Mononuclear cell (primary cell): ENCODE measurements around the gene C11orf52. TPM values are rescaled to one million over a fixed set of nuclear protein-coding genes. Genes with fewer than 3 reads are reported as not detected.

Source experiments
- H3K27me3 ChIP-seq: 2 replicates; pipeline ENCODE4 v1.6.0; 2011; ENCODE audit warnings: low read length, control low read depth; ENCODE audit not compliant: insufficient read depth
- H3K4me1 ChIP-seq: 2 replicates; pipeline ENCODE4 v1.5.1; 2011; ENCODE audit warnings: mild to moderate bottlenecking, low read length, control low read depth; ENCODE audit not compliant: insufficient read depth
- H3K4me3 ChIP-seq: 2 replicates; pipeline ENCODE4 v1.5.1; 2011; ENCODE audit warnings: mild to moderate bottlenecking, low read length, moderate library complexity
- H3K9me3 ChIP-seq: 2 replicates; pipeline ENCODE4 v1.5.1; 2011; ENCODE audit warnings: low read depth, mild to moderate bottlenecking, control low read depth, low read length
- total RNA-seq: library from RNA; depleted of rRNA; stranded (reverse); fragments of >200 nt; gene quantifications from one replicate; pipeline ENCODE4 v1.2.3, GENCODE V29; 2012

C11orf52 gene
- total RNA-seq, 1 donor: not detected

- no peaks in the 10 kb centered on the region for H3K9me3 ChIP-seq
- no peaks in the 10 kb centered on the region for H3K4me1 ChIP-seq
- H3K4me3 ChIP-seq: no peak overlapping the region
- H3K27me3 ChIP-seq: no peaks in the 10 kb centered on the region
Observed at GRCh38 chr11:111967649-111968048, 48.9 kb downstream of the C11orf52 start.

- Histone ChIP-seq H3K9me3 (no peaks in the 10 kb centered on the region), H3K4me3 (no peak overlapping the region), H3K4me1 (no peaks in the 10 kb centered on the region), H3K27me3 (no peaks in the 10 kb centered on the region)
Observed at GRCh38 chr11:111969344-111969743, 50.6 kb downstream of the C11orf52 start.

- Histone ChIP-seq H3K27me3 (peaks cover 26% of the 10 kb centered on the region), H3K4me3 (no peak overlapping the region)
Observed at GRCh38 chr11:111974446-111974845, 55.7 kb downstream of the C11orf52 start.

GRCh38 chr11:111975076-111975806 lies 56.5 kb downstream of the C11orf52 start:
- H3K27me3 ChIP-seq: peaks cover 26% of the 10 kb centered on the region
- no peak overlapping the region for H3K4me3 ChIP-seq
- peaks cover 6% of the 10 kb centered on the region for H3K4me1 ChIP-seq
- no peaks in the 10 kb centered on the region for H3K9me3 ChIP-seq

More at GRCh38 chr11:111974446-111974845, 55.7 kb downstream of the C11orf52 start:
- Histone ChIP-seq H3K9me3 (no peaks in the 10 kb centered on the region), H3K4me1 (peaks cover 6% of the 10 kb centered on the region)

GRCh38 chr11:111976119-111976766 lies 57.5 kb downstream of the C11orf52 start:
- Histone ChIP-seq H3K27me3 (peaks cover 26% of the 10 kb centered on the region), H3K4me3 (no peak overlapping the region), H3K9me3 (no peaks in the 10 kb centered on the region), H3K4me1 (peaks cover 6% of the 10 kb centered on the region)

Other genes starting within 250 kb of the C11orf52 start
- gene PPP2R1B, start 152.5 kb upstream of the C11orf52 start, total RNA-seq: 27.1 TPM
- gene ALG9, start 47.3 kb upstream of the C11orf52 start, total RNA-seq: 23.7 TPM
- 2.0 TPM for gene FDXACB1, start 39.7 kb upstream of the C11orf52 start, total RNA-seq
- 13.2 TPM for gene CFAP68, start 39.4 kb upstream of the C11orf52 start, total RNA-seq
- not detected for gene CRYAB, start 7.1 kb upstream of the C11orf52 start, total RNA-seq
- gene HSPB2, start 6.2 kb upstream of the C11orf52 start, total RNA-seq: not detected
- gene DIXDC1, start 18.4 kb downstream of the C11orf52 start, total RNA-seq: 1.4 TPM
- gene DLAT, start 106.5 kb downstream of the C11orf52 start, total RNA-seq: 15.1 TPM
- gene PIH1D2, start 155.1 kb downstream of the C11orf52 start, total RNA-seq: not detected
- 20.7 TPM for gene NKAPD1, start 155.4 kb downstream of the C11orf52 start, total RNA-seq
- 10.6 TPM for gene TIMM8B, start 167.8 kb downstream of the C11orf52 start, total RNA-seq
- gene SDHD, start 168.0 kb downstream of the C11orf52 start, total RNA-seq: 72.1 TPM
- 13.0 TPM for gene IL18, start 245.2 kb downstream of the C11orf52 start, total RNA-seq
- gene TEX12, start 248.5 kb downstream of the C11orf52 start, total RNA-seq: 0.63 TPM